ENCODE measurements around the gene SLC38A9.
"Not testable (repeated sequence)": the region's sequence is repeated elsewhere in the genome, so short reads cannot be mapped to it uniquely, and the experiment has no call there.

SLC38A9 gene

DNA sequence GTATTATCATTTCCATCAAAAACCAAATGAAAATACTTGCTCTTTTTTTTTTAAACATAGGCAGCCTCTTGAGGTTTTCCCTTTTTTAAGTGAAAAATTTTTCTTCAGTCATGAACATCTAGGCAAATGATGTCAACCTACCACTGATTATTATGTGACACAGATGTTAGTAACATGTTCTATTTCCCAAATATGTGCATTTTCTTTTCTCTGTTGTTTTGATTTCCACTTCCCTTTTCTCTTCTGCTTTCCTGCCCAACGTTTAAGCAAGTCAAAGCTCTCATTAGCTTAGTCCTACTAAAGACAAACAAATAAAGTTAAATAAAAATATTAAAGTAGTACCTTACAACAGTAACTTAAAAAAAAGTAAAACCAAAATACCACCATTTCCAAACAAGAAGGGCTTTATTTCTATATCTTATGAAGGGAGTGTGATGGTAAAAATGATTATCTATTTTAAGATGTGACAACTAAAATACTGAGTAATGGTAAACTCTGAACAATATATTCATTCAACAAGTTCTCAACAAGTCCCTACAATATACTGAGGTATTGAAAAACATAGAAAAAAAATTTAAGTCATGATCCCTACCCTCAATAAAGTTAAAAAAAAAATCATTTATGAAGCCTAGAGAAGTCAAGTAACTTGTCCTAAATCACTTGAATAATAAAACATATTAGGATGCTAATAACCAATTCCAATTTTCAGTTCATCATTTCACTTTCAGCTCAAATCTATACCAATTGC lies 9.4 kb downstream of the SLC38A9 start:
- no peak for DNase-seq

- no peak for DNase-seq
These were observed 10.5 kb downstream of the SLC38A9 start for GRCh38 chr5:55701462-55702103.

- DNase-seq: no peak
These were observed 11.4 kb downstream of the SLC38A9 start for GRCh38 chr5:55700745-55701144.

DNA sequence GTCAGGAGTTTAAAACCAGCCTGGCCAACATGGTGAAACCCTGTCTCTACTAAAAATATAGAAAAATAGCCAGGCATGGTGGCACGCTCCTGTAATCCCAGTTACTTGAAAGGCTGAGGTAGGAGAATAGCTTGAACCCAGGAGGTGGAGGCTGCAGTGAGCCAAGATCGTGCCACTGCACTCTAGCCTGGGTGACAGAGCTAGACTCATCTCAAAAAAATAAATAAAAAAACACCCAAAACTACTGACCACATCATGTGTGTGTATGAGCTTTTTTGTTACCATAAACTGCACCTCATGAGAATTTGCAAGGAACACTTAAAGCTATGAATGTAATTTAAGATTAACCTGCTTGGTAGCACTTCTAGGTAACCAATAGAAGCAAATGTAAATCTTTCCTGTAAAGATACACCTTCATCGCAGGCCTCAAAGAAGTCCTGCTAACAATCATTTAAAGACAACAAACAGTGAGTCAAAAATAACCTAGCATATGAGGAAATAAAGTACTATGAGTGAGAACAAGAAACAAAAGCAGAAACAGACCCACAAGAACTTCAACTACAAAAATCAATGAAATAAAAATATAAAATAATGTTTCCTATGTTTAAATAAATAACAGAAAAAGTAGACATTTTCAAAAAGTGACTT lies 13.0 kb downstream of the SLC38A9 start:
- DNase-seq: no peak

- DNase-seq: not testable (repeated sequence)
These were observed 15.4 kb downstream of the SLC38A9 start for GRCh38 chr5:55696704-55697103.

DNA sequence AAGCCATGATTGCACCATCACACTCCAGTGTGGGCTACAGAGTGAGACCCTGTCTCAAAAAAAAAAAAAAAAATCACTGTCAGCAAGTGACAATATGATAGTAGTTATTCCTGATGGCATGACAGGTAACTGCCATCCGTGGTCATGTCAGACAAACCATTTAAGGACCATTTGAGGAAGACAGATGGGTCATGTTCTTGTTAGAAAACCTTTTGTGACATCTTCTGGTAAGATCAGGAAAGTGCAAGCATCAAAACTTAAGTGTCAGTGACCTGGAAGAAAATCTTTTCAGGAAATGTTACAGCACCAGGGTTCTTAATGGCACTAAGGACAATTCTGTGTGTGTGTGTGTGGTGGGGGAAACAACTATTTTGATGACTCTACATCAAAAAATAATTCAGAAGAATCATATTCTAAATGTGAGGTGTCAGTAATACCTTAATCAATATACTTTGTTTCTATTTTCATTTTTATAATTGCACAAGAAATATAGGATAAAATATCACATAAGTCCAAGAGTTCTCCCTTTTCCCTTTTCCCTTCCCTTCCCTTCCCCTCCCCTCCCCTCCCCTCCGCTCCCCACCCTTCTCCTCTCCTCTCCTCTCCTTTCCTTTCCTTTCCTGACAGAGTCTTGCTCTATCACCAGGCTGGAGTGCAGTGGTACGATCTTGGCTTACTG lies 17.8 kb downstream of the SLC38A9 start:
- DNase-seq: no peak

DNA sequence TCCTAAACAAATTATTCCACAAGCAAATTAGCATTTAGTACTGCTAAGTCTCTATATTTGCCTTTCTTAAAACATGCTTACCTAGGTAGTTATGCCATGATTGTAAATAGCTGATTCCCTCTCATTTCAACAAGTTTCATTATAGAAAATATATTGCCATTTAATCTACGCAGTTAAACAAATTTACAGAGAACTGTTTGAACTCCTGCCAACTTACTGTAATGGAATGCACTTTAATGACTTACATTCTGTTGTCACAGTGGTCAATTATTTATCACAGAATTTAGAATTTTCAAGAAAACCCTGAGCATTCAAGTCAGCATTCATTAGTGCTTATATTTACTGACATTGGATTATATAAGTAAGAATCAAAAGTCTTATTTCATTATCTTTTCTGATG lies 19.6 kb downstream of the SLC38A9 start:
- DNase-seq: no peak

DNA sequence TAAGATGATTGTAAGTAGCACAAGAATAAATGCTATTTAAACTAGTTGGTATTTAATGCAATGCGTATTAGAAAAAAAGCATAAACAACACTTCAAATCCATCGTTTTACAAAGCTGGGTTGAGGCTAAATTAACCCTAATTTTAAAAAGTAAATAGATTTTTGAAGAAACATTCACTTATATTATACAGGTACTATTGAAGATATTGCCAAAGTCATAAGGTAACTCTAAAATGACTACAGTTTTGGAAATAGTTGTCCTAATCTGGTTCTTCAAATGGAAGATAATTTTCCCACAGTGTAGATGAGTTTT lies 20.1 kb downstream of the SLC38A9 start:
- DNase-seq: no peak

- no peak for DNase-seq
These were observed 20.6 kb downstream of the SLC38A9 start for GRCh38 chr5:55691265-55692105.

DNA sequence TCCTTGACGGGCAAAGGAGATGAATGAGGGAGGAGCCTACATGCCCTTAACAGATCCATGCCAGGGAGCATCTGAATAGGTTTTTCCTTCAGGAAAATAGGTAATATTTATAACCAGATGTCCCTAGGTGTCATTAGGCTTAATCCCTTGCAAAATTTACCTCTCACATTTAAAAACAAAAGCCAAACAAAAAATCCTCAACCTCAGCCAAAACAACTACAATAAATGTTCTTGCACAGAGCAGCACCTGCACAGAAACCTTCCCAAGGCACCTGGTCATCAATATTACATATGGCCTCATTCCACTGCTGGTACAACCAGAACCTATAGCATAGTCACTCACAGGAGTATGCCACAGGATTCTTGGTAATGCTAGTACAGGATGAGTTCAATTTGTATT lies 30.1 kb downstream of the SLC38A9 start:
- no peak for DNase-seq

DNA sequence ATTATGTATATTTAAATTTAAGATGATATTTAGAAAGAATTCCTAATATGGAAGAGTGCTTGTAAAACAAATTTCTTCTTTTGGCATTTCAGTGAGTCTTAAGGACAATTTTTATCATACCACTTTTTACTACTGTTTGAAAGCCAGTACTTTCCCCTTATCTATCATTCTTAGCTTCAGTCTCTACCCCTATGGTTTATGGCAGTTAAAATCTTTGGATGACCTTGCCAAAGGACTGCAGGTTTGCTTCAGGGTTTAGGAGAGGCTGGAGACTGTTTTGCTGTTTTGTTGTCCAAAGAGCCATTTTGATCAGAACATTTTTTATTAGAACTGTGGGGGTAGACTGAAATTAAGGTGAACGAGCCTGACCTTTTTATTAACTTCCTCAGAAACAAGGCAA lies 30.8 kb downstream of the SLC38A9 start:
- DNase-seq: no peak

DNA sequence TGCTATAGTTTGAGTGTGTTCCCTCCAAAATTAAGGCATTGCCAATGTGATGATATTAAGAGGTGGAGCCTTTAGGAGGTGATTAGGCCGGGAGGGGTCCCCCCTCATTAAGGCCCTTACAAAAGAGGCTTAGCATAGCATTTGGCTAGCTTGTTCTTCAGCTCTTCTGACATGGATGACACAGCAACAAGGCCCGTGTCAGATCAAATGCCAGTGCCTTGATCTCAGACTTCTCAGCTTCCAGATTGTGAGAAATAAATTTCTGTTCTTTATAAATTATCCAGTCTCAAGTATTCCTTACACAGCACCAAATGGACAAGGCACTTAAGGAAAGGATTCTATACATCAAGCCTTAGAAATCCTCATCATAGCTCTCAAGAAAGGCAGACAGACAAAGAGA lies 31.8 kb downstream of the SLC38A9 start:
- no peak for DNase-seq

GRCh38 chr5:55679556-55679955 lies 32.6 kb downstream of the SLC38A9 start:
- DNase-seq: no peak

- DNase-seq: no peak
These were observed 37.0 kb downstream of the SLC38A9 start for GRCh38 chr5:55675119-55675518.

DNA sequence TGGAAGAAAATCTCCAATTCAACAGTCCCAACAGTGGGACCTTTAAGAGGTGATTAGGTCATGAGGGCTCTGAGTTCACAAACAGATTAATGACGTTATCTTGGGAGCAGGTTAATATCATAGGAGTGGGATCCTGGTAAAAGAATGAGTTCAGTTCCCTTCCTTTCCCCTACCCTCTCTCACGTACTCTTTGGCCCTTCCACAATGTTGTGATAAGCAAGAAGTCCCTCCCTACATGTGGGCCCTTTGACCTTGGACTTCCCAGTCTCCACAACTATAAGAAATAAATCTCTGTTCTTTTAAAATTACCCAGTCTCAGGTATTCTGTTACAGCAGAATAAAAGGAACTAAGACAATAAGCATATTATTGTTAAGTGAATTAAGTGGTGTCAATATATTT lies 37.8 kb downstream of the SLC38A9 start:
- DNase-seq: no peak

- no peak for DNase-seq
These were observed 39.6 kb downstream of the SLC38A9 start for GRCh38 chr5:55672477-55672911.

DNA sequence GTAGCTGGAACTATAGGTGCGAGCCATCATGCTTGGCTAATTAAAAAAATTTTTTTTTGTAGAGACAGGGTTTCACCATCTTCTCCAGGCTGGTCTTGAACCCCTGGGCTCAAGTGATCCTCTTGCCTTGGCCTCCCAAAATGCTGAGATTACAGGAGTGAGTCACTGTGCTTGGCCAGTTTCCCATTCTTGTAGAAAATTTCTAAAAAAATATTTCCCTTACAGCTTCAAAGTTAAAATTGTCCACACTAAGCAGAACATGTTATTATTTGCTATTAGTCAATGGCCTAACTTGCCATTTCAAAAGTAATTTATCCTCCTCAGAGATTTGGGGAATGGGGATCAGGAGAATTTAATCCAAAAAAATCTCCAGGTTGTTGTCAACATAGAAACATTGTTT lies 40.1 kb downstream of the SLC38A9 start:
- DNase-seq: no peak

GRCh38 chr5:55668356-55668755 lies 43.8 kb downstream of the SLC38A9 start:
- DNase-seq: no peak

GRCh38 chr5:55667938-55668337 lies 44.2 kb downstream of the SLC38A9 start:
- no peak for DNase-seq

DNA sequence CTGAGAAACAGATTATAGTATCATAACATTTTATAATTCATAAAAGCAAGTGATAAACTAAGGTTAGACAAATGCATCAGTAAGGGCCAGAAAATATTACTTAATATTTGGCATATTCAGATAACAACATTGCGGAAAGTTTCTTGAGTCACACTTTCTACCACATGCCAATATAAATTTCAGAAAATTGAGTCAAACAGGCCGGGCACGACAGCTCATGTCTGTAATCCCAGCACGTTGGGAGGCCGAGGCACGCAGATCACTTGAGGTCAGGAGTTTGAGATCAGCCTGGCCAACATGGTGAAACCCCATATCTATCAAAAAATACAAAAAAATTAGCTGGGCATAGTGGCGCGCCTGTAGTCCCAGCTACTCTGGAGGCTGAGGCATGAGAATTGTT lies 47.1 kb downstream of the SLC38A9 start:
- no peak for DNase-seq

DNA sequence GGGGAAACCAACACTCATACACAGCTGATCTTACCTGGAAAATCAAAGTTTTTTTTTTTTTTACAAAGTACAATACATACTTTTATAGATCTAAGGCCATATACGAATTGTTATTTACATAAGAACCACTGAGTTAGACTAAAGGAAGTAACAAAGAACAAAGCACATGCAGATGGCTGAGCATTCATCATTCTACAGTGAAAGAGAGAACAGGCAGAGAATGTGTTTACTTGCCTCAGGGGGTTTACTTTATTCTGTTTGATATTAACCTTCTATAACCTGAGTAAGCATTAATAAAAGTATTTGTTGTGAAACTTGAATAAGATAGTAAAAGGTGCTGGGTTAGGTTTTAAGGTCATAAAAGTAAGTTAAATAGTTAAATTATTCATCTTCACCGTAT lies 54.7 kb downstream of the SLC38A9 start:
- DNase-seq: no peak

- no peak for DNase-seq
These were observed 61.7 kb downstream of the SLC38A9 start for GRCh38 chr5:55650386-55650785.

GRCh38 chr5:55649963-55650362 lies 62.2 kb downstream of the SLC38A9 start:
- DNase-seq: no peak

All from activated CD4-positive, alpha-beta T cell treated with anti-CD3 and anti-CD28 coated beads for 1 hour (primary cell).